ENCODE results near the gene RTF1.

RTF1 gene

DNA sequence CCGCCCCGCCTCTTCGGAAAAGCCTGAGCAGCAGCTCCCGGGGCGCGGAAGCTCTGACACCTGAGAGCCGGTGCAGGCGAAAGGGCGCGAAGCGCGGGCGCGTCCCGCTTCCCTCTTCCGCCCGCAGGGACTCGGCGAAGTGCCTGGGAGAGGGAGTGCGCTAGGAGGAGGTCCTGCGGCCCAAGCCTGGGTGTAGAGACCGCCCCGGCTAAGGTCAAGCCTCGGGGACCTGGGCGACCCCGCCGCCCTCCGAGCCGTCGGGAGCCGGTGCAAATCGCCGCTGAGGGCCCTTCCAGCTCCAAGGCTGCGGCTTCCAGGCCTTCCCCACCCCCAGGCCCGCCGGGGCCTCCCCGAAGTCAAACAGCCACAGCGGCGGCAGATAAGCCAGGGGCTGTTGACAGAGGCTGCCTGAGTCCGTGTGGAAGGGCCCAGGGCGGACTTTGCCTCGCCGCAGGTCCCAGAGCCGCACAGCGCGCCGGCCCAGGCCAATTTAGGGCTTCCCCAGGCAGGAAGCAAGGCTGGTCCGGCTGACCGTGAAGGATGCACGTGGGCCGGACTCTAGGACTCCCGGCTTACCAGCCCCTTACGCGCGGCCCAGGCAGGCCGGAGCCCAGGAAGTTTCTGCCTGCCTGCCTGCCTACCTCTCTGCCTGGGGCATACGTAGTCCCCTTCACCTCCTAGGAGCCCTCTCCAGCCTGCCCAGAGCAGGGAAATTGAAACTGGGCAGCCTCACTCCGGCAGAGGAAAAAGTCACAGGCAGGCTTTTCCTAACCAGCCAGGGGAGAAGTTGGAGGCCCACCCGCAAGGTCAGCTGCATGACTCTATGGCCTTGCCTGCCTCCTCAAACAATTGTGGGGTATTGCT lies 79.1 kb downstream of the RTF1 start:
- POLR2A ChIA-PET: no interaction called here
- Histone ChIP-seq H3K27ac (ENCODE audit: extremely low read depth, low read depth, low read length) (no peak overlapping the region), H3K36me3 (ENCODE audit: control insufficient read depth in 2 of 2, insufficient read depth in 1 of 2, low read length in 2 of 2) (no peaks in the 10 kb centered on the region), H3K4me3 (ENCODE audit: low read depth, low read length) (no peak overlapping the region), H3K4me1 (ENCODE audit: control insufficient read depth, insufficient read depth, low read length) (no peaks in the 10 kb centered on the region), H3K9me3 (ENCODE audit: control insufficient read depth, insufficient read depth, low read depth, low read length) (no peaks in the 10 kb centered on the region)
- no peak for TF ChIP-seq ZNF548 (tag by site-specific recombination; IDR thresholded peaks at IDR 0.05)
- TF ChIP-seq ZNF600 (tag by site-specific recombination; IDR thresholded peaks at IDR 0.05): peak; percentile 68
- CTCF ChIA-PET: interaction anchor here (0.6 kb wide), 1 partner anchor 265 kb away, joined by 3 read pairs; the partner anchor contains the start of gene CHP1

DNA sequence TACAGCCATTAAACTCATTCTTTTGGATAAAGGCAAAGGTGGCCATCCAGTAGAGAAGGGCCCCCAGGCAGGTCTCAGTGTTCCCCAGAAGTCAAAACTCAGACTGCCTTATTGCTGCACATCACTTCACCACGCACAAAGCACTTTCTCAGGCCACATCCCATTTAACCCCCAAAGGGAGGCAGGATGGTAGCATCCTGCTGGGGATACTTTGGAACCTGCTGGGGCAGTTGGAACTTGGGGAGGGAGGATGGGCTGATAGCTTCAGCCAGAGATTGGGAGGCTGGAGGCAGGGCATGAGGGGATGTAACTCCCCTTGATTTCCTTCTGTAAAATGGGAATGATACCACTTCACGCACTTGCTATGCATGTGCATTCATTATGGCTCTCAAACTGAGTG lies 81.8 kb downstream of the RTF1 start:
- Histone ChIP-seq H3K27ac (ENCODE audit: extremely low read depth, low read depth, low read length) (no peak overlapping the region), H3K4me1 (ENCODE audit: control insufficient read depth, insufficient read depth, low read length) (no peaks in the 10 kb centered on the region), H3K4me3 (ENCODE audit: low read depth, low read length) (no peak overlapping the region), H3K9me3 (ENCODE audit: control insufficient read depth, insufficient read depth, low read depth, low read length) (no peaks in the 10 kb centered on the region), H3K36me3 (ENCODE audit: control insufficient read depth in 2 of 2, insufficient read depth in 1 of 2, low read length in 2 of 2) (no peaks in the 10 kb centered on the region)
- TF ChIP-seq PRDM10 (tag by site-specific recombination; IDR thresholded peaks at IDR 0.05) (peak; percentile 70), ZNF549 (tag by site-specific recombination; IDR thresholded peaks at IDR 0.05) (no peak), ZNF311 (tag by site-specific recombination; IDR thresholded peaks at IDR 0.05; ENCODE audit: borderline replicate concordance) (no peak), ZFHX2 (tag by site-specific recombination; conservative IDR thresholded peaks at IDR 0.05) (no peak), ZNF211 (tag by site-specific recombination; IDR thresholded peaks at IDR 0.05; ENCODE audit: low read depth) (no peak)
- ChIA-PET POLR2A (no interaction called here), CTCF (no interaction called here)

DNA sequence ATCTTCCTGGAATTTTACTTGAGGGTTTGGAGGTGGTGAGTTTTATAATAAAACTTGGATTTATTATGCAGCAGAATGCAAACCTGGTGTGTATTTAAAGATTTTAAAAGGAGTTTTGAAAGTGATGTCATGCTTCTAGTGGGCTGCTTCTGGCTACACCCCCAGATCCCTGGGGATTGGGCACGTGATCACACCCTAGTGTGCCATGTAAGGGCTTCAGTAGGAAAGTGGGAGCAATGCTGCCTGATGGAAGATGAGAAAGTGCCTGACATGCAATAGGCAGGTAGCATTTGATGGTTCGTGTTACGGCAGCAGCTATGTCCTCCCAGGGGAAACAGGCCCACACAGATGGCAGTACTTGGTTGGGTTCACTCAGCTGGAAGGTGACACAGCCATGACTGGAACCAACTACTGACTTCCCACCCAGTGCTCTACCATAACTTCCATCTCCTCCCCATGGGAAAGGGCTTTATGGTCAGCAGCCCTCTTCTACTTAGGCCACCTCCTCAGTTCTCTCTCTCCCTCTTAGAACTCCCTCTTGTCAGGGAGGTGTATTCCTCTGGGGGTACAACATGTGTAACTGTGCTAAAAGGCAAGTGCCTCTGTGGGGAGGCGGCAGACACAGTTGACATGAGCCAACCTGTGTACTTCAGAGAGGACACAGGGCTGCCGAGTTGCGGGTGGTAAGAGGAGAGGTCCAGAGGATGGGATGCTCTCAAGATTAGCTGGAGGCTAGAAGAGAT lies 82.4 kb downstream of the RTF1 start:
- no peak overlapping the region for H3K27ac ChIP-seq (ENCODE audit: extremely low read depth, low read depth, low read length)
- POLR2A ChIA-PET: no interaction called here
- H3K4me1 ChIP-seq (ENCODE audit: control insufficient read depth, insufficient read depth, low read length): no peaks in the 10 kb centered on the region
- H3K36me3 ChIP-seq (ENCODE audit: control insufficient read depth in 2 of 2, insufficient read depth in 1 of 2, low read length in 2 of 2): no peaks in the 10 kb centered on the region
- H3K9me3 ChIP-seq (ENCODE audit: control insufficient read depth, insufficient read depth, low read depth, low read length): no peaks in the 10 kb centered on the region
- CTCF ChIA-PET: no interaction called here
- no peak overlapping the region for H3K4me3 ChIP-seq (ENCODE audit: low read depth, low read length)
- TF ChIP-seq WT1 (tag by site-specific recombination; IDR thresholded peaks at IDR 0.05) (no peak), KLF10 (tag by site-specific recombination; IDR thresholded peaks at IDR 0.05) (peak; percentile 46; the same call in 1 of the 2 replicates), GFI1B (tag by site-specific recombination; IDR thresholded peaks at IDR 0.05) (no peak), ZNF571 (tag by site-specific recombination; IDR thresholded peaks at IDR 0.05) (no peak), ZNF366 (tag by site-specific recombination; conservative IDR thresholded peaks at IDR 0.05) (no peak), ZFHX2 (tag by site-specific recombination; conservative IDR thresholded peaks at IDR 0.05) (peak; percentile 78), ZNF48 (tag by site-specific recombination; IDR thresholded peaks at IDR 0.05) (no peak), ZNF843 (tag by site-specific recombination; IDR thresholded peaks at IDR 0.05) (no peak), ZNF335 (tag by site-specific recombination; conservative IDR thresholded peaks at IDR 0.05) (no peak; the same call in 1 of the 2 replicates), ZNF404 (tag by site-specific recombination; IDR thresholded peaks at IDR 0.05) (no peak), ZNF423 (tag by site-specific recombination; IDR thresholded peaks at IDR 0.05) (no peak), OSR2 (tag by site-specific recombination; IDR thresholded peaks at IDR 0.05) (peak; percentile 86)
- TF ChIP-seq, protein P1, sequence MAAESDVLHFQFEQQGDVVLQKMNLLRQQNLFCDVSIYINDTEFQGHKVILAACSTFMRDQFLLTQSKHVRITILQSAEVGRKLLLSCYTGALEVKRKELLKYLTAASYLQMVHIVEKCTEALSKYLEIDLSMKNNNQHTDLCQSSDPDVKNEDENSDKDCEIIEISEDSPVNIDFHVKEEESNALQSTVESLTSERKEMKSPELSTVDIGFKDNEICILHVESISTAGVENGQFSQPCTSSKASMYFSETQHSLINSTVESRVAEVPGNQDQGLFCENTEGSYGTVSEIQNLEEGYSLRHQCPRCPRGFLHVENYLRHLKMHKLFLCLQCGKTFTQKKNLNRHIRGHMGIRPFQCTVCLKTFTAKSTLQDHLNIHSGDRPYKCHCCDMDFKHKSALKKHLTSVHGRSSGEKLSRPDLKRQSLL (tag by site-specific recombination; IDR thresholded peaks at IDR 0.05): no peak
- TF ChIP-seq, protein P2, sequence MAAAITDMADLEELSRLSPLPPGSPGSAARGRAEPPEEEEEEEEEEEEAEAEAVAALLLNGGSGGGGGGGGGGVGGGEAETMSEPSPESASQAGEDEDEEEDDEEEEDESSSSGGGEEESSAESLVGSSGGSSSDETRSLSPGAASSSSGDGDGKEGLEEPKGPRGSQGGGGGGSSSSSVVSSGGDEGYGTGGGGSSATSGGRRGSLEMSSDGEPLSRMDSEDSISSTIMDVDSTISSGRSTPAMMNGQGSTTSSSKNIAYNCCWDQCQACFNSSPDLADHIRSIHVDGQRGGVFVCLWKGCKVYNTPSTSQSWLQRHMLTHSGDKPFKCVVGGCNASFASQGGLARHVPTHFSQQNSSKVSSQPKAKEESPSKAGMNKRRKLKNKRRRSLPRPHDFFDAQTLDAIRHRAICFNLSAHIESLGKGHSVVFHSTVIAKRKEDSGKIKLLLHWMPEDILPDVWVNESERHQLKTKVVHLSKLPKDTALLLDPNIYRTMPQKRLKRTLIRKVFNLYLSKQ (tag by site-specific recombination; IDR thresholded peaks at IDR 0.05; ENCODE audit: borderline replicate concordance): no peak
- TF ChIP-seq, protein P3, sequence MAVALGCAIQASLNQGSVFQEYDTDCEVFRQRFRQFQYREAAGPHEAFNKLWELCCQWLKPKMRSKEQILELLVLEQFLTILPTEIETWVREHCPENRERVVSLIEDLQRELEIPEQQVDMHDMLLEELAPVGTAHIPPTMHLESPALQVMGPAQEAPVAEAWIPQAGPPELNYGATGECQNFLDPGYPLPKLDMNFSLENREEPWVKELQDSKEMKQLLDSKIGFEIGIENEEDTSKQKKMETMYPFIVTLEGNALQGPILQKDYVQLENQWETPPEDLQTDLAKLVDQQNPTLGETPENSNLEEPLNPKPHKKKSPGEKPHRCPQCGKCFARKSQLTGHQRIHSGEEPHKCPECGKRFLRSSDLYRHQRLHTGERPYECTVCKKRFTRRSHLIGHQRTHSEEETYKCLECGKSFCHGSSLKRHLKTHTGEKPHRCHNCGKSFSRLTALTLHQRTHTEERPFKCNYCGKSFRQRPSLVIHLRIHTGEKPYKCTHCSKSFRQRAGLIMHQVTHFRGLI (tag by site-specific recombination; IDR thresholded peaks at IDR 0.05): no peak
- TF ChIP-seq, protein P4, sequence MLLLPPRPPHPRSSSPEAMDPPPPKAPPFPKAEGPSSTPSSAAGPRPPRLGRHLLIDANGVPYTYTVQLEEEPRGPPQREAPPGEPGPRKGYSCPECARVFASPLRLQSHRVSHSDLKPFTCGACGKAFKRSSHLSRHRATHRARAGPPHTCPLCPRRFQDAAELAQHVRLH (tag by site-specific recombination; IDR thresholded peaks at IDR 0.05): no peak

All from HEK293 (cell line).